NCI-H345 treated with DMSO at 0.1 percent for 48 hours (cell line): ENCODE data around the gene S100PBP.
"Not testable (repeated sequence)": the region's sequence is repeated elsewhere in the genome, so short reads cannot be mapped to it uniquely, and the experiment has no call there.

Experiments used
- DNase-seq: peaks from one replicate; lab custom pipeline; 2025; ENCODE audit not compliant: unreplicated experiment; lab: John Stamatoyannopoulos, UW

The S100PBP gene

DNA sequence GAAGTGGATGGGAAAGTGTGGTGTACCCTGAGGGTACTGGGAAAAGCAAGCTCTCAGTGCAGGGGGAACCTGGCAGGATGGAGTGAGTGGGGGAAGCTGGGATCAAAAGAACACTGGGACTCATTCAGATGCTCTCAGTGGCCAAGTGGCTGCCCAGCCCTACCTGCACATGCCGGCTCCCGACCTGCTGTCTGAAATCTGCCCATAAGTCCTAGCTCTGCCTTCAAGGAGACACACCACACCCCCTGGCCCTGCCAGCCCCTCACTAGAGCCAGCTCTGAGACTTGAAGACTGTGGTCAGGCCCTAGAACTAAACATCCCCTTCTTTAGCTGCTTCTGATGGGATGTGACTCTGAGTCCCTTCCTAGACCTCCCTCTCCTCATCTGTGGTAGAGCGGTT lies 81.5 kb downstream of the S100PBP start:
- no peak for DNase-seq

DNA sequence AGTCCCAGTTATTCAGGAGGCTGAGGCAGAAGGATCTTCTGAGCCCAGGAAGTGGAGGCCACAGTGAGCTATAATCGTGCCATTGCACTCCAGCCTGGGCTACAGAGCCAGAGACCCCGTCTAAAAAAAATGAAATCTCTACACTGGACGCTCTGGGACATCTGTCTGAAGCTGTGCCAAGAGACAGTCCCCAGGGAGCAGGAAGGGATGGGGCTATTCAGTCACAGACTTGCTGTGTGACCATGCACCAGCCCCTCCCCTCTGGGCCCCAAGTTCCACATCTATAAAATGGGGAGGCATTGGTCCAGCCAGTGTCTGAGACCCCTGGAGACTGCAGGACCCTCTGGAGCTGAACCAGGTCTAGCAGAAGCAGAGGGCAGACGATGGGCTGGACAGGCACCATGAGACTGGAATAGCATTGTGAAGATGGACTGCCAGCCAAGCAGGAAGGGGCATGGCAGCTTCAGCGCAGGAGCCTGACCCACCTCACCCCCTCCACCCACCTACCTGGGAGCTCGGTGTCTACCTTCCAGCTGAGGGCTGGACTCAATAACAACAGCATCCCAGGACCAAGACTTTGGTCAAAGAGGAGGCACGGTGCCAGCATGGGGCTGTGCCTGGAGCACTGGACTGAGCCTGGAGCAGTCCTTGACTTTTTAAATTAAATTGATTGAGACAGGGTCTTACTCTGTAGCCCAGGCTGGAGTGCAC lies 82.3 kb downstream of the S100PBP start:
- no peak for DNase-seq

GRCh38 chr1:32900371-32900955 lies 83.0 kb downstream of the S100PBP start:
- DNase-seq = no peak

DNA sequence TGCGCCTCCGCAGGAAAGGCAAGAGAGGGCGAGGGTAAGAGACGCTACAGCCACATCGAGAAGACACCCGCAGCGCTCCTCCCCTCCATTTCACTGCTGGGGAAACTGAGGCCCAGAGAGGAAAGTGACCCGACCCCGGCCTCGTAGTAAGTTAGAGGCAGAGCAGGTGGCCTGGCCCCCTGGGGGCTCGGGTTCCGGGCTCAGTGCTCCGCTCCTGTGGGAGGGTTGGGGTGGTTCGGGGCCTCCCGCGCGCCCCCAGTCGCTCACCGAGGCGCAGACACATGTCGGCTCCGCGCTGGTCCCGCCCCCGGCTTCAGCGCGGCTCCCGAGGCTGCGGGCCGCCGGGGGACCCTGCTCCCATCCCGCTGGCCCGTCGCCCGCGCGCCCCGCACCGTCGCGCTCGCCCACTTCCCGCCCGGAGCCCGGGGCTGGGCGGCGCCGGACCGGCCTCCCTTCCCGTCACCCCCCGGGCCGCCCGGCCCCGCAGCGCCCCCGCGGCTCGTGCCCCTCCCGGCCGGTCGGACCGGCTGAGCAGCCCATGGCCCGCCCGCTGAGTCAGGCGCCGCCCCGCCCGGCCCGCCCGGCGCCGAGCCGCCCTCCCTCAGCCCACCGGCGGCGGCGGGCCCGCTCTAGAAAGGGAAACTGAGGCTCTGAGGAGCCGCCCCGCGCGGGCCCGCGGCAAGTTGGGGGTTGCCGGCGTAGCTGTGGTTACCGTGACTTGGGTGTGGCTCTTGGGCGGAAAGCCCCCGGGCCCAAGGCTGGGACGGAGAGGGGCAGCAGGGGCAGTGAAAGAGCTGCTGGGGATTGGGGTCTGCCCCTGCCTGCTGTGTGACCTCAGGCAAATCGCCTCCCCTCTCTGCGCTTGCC lies 83.7 kb downstream of the S100PBP start, which contains the start of gene TMEM54:
Gene TMEM54, minus strand, starts transcription at position 434 of the 867 bp plus-strand sequence. Its CDS starts 151 bp downstream, at position 283.
- DNase-seq = no peak

DNA sequence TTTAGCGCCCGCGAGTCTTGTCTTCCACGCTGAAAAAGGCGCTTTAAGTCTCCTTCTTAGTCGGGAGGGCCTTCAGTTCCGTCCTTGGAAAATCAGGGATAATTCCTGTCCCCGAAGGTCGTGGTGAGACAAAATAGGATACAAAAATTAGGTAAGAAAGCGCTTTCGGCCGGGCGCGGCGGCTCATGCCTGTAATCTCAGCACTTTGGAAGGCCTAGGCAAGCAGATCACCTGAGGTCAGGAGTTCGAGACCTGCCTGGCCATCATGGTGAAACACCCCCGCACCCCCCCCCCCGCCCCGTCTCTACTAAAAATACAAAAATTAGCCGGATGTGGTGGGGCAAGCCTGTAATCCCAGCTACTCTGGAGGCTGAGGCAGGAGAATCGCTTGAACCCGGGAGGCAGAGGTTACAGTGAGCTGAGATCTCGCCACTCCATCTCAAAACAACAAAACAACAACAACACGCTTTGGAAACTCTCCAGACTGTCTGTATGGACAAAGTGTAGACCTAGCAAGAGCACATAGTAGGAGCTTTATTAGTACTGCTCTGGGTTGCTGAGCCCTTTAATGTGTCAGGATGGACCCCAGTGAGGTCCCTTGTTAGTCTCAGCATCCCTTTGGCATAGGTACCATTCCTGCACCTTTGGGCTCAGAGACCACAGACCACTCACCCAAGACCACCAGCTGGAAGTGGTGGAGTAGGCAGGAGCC lies 84.5 kb downstream of the S100PBP start:
- DNase-seq = no peak

GRCh38 chr1:32902535-32902920 lies 85.1 kb downstream of the S100PBP start:
- no peak for DNase-seq

DNA sequence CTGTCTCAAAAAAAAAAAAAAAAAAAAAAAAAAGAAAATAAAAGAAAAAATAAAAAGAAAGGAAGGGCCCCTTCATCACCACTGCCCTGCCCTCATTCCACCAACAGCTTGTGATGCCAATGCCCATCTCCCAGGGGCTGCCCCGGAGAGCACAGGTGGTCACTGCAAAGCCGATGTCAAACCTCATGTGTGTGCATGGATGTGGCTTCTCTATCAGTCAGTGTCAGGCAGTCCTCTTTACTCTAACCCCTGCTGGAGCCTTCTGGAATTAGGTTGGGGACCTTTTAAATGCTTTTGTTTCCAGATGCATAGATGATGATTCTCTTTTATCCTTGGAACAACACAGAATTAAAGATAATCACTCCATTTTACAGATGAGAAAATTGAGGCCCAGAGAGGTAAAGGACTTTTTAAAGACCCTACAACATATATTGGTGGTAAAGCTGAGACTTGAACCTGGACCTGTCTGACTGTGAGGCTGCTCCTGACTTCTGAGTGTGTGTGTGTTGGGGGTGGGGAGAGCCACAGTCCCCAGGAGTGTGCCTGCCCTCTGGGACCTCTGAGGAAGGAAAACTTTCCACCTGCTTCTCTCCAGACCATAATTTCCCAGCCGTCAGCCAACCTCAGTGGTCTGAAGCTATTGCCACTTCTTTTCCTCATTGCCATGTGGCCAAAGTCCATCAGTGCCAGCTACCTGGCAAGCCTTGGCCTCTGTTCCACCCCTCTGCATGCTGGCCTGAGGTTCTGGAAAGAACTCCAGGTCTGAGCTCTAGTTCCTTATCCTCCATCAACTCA lies 86.7 kb downstream of the S100PBP start:
- DNase-seq = no peak

GRCh38 chr1:32904797-32905196 lies 87.3 kb downstream of the S100PBP start:
- DNase-seq = no peak

GRCh38 chr1:32905588-32905987 lies 88.1 kb downstream of the S100PBP start:
- not testable (repeated sequence) for DNase-seq

DNA sequence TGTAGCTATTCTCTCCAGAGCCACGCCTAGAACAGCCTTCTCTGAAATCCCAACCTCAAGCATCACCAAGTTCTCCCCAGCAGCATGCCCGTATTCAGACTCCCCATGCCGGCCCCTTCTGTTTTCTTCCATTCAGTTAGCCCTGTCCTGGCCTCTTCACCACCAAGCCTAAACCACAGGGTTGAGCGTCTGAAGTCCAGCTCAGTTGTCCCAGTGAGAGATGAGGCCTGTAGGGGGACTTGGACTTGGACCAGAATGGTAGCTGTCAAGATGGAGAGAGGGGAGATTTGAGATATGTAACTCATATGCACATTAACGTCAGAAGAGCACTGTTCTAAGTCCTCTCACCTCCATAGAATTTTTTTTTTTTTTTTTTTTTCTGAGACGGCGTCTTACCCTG lies 89.2 kb downstream of the S100PBP start:
- no peak for DNase-seq

DNA sequence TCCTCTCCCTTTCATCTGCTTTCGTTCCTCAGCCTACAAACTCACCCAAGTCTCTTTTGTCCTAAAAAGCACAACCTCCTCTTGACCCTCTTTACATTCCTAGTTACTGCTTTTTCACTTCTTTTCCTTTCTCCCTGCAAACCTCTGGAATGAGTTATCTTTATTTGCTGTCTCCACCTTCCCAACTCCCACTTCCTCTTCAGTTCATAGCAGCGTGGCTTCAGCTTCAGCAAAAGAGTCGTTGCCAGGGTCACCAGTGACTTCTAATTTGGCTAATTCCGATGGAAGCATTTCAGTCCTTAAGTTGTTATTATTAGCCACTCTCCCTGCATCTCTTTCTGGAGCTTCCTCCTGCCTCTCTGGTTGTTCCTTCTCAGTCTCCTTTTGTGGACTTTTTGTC lies 90.0 kb downstream of the S100PBP start:
- no peak for DNase-seq
